ENCODE data around the gene ZNF689. TPM values are rescaled to one million over a fixed set of nuclear protein-coding genes. Genes with fewer than 3 reads are reported as not detected.

ZNF689 gene
- total and polyA plus RNA-seq, 2 of the 13 experiments (the other 11 are each of a cell fraction or from before 2014, with no cell fraction given) = 9.7 to 19.5 TPM

DNA sequence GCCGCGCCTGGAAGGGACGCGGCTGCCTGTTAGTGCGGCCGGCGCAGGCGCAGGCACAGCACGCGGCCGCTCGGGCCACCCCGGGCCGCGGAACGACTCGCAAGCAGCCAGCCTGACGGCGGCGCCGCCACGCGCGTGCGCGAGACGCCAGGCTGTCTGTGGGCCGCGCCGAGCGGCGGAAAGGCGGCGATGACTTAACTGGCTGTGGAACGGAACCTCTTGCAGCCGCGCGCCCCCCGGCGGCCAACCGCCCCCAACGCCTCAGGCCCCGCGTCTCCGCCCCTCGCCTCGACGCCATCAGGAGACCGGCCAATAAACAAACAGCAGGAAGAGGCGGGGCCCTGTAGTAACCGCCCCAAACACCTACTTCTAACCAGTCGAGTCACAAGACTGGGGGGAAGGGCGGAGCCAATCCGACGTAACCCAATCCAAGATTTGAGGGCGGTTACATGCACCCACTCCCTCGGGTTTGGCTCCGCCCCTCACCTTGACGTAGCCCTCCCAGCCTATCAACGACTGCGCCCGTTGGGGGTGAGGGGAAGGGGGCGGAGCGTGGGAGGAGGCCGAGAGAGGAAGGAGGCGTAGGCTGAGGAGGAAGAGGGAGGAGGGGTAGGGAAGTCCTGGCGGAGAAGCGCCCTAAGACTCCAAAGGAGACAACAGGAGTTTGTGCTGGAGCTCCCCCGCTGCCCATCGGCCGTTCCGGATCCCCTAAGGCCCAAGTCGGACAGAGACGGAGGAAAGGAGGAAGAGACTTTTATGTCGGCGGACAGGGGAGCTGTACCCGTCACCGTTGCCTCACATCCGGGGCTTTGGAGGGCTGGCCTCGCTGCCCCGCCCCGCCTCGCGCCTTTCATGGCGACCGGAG lies 47.9 kb upstream of the ZNF689 start, which contains the start of gene FBRS (continued):
- no peak; the same call in 1 of the 2 replicates for TF ChIP-seq JUN (CRISPR knock-in tag; IDR thresholded peaks at IDR 0.05)
- TF ChIP-seq MEIS2 (CRISPR knock-in tag; IDR thresholded peaks at IDR 0.05) = peak; percentile 51; the same call in 1 of the 2 replicates
- peak; percentile 96 for TF ChIP-seq ZNF547 (CRISPR knock-in tag; IDR thresholded peaks at IDR 0.05)
- no peak for TF ChIP-seq ETS1 (CRISPR knock-in tag; IDR thresholded peaks at IDR 0.05)
- TF ChIP-seq, protein P1, sequence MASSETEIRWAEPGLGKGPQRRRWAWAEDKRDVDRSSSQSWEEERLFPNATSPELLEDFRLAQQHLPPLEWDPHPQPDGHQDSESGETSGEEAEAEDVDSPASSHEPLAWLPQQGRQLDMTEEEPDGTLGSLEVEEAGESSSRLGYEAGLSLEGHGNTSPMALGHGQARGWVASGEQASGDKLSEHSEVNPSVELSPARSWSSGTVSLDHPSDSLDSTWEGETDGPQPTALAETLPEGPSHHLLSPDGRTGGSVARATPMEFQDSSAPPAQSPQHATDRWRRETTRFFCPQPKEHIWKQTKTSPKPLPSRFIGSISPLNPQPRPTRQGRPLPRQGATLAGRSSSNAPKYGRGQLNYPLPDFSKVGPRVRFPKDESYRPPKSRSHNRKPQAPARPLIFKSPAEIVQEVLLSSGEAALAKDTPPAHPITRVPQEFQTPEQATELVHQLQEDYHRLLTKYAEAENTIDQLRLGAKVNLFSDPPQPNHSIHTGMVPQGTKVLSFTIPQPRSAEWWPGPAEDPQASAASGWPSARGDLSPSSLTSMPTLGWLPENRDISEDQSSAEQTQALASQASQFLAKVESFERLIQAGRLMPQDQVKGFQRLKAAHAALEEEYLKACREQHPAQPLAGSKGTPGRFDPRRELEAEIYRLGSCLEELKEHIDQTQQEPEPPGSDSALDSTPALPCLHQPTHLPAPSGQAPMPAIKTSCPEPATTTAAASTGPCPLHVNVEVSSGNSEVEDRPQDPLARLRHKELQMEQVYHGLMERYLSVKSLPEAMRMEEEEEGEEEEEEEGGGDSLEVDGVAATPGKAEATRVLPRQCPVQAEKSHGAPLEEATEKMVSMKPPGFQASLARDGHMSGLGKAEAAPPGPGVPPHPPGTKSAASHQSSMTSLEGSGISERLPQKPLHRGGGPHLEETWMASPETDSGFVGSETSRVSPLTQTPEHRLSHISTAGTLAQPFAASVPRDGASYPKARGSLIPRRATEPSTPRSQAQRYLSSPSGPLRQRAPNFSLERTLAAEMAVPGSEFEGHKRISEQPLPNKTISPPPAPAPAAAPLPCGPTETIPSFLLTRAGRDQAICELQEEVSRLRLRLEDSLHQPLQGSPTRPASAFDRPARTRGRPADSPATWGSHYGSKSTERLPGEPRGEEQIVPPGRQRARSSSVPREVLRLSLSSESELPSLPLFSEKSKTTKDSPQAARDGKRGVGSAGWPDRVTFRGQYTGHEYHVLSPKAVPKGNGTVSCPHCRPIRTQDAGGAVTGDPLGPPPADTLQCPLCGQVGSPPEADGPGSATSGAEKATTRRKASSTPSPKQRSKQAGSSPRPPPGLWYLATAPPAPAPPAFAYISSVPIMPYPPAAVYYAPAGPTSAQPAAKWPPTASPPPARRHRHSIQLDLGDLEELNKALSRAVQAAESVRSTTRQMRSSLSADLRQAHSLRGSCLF (CRISPR knock-in tag; IDR thresholded peaks at IDR 0.05; ENCODE audit: borderline replicate concordance) = no peak
- TF ChIP-seq BRF2 (CRISPR knock-in tag; IDR thresholded peaks at IDR 0.05) = 0 out of 2 replicates have a peak, but pooled peaks have one; percentile 84
- no peak; the same call in 1 of the 2 replicates for TF ChIP-seq ZNF33B (CRISPR knock-in tag; IDR thresholded peaks at IDR 0.05)
- TF ChIP-seq ZNF782 (CRISPR knock-in tag; IDR thresholded peaks at IDR 0.05; ENCODE audit: borderline replicate concordance) = no peak; the same call in 1 of the 2 replicates
- TF ChIP-seq, protein P2, sequence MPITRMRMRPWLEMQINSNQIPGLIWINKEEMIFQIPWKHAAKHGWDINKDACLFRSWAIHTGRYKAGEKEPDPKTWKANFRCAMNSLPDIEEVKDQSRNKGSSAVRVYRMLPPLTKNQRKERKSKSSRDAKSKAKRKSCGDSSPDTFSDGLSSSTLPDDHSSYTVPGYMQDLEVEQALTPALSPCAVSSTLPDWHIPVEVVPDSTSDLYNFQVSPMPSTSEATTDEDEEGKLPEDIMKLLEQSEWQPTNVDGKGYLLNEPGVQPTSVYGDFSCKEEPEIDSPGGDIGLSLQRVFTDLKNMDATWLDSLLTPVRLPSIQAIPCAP (CRISPR knock-in tag; IDR thresholded peaks at IDR 0.05; ENCODE audit: low read depth) = no peak
- no peak for TF ChIP-seq ZNF343 (CRISPR knock-in tag; IDR thresholded peaks at IDR 0.05)
- peak; percentile 19; the same call in 1 of the 2 replicates for TF ChIP-seq ZFP90 (CRISPR knock-in tag; IDR thresholded peaks at IDR 0.05; ENCODE audit: borderline replicate concordance)
- TF ChIP-seq RNF2 (conservative IDR thresholded peaks at IDR 0.05; ENCODE audit: low read depth) = peak; percentile 61; the same call in 1 of the 2 replicates
- peak; percentile 58 for TF ChIP-seq ZNF777 (CRISPR knock-in tag; IDR thresholded peaks at IDR 0.05)
- peak; percentile 16 for TF ChIP-seq PHF5A (CRISPR knock-in tag; IDR thresholded peaks at IDR 0.05; ENCODE audit: low read depth, unreplicated experiment)
- no peak for TF ChIP-seq SUZ12 (IDR thresholded peaks at IDR 0.05; ENCODE audit: low read depth, low read length)
- TF ChIP-seq CAMTA2 (CRISPR knock-in tag; IDR thresholded peaks at IDR 0.05; ENCODE audit: borderline replicate concordance) = 0 out of 2 replicates have a peak, but pooled peaks have one; percentile 55
- peak; percentile 35 to 83 for TF ChIP-seq HMGXB4 (CRISPR knock-in tag; IDR thresholded peaks at IDR 0.05; ENCODE audit: borderline replicate concordance in 1 of 2, low read depth in 1 of 2)
- no peak for TF ChIP-seq PAF1 (CRISPR knock-in tag; IDR thresholded peaks at IDR 0.05)

Measured in HepG2 (cell line).